ENCODE data around the gene PLA2G1B.

PLA2G1B gene

DNA sequence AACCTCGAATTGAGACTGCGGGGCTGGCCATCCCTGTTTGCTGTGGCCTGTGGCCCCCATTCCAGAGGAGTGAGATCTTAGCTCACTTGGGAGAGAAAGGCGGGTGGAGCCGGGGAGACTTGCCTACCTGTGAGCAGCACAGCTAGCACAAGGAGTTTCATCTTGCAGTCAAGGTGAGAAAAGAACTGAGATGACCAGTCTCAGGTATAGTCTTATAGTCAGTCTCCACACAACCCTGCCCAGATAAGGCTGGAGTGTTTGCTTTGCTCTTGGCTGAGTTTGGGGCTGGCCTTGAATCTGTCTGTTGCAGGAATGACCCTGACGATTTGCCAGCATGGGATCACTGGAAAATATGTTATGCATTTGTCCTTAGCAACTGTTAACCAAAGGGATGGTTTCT is at the start of gene PLA2G1B:
Gene PLA2G1B (minus strand): TSS at position 187 of the 400 bp plus-strand sequence. CDS start 26 bp downstream, at position 161.
- DNase-seq, result no peak

DNA sequence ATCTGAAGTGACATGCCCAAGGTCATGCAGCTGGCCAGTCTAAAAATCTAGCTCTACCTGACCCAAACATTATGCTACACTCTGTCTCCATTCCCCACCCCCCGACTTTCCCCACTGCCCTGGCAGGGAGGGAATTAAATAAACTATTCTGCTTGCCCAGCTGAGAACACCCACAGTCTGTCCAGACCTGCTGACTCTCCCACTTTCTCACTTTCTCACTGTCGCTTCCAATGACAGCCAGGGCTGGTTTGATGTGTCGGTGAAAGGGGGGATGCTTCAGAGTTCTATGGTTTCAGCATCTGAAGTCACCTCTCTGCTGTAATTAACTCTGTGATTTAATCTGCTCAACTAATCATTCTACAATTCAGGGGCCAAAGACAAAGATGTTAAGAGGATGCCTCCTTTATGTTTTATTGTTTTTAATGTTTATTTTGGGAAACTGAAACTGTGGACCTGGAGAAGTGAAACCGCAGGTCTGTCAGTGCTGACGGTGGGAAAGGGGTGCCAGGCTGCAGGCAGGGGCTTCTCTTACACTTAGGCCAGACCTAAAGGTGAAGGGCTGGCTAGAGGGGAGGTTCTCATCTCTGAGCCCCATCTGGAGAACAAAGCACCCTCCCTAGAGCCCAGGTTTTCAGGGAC is 49.5 kb upstream of the PLA2G1B start:
- no peak for DNase-seq

DNA sequence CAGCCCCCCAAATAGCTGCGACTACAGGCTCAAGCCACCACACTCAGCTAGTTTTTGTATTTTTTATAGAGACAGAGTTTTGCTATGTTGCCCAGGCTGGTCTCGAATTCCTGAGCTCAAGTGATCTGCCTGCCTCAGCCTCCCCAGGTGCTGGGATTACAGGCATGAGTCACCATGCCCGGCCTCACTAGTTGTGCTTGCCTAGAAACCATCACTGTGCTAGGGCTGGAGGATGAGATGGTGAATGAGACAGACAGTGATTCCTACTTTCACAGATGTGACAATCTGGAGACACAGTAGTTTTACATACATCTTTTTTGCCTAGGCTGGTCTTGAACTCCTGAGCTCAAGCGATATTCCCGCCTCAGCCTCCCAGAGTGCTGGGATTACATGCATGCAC is 48.8 kb upstream of the PLA2G1B start:
- no peak for DNase-seq

DNA sequence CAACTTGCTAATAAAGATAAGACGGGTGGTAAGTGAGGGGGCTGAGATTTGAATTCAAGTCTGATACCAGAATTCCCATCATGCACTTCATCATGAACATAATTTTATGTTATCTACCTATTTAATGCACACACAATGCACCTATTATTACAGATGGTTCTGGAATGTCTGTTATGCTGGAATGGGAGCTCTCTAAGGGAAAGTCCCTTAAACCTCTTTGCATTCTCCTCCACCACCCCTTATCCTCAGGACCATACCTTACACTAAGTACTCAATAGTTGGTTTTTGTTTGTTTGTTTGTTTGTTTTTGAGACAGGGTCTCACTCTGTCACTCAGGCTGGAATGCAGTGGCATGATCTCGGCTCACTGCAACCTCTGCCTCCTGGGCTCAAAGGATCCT is 48.4 kb upstream of the PLA2G1B start:
- no peak for DNase-seq

DNA sequence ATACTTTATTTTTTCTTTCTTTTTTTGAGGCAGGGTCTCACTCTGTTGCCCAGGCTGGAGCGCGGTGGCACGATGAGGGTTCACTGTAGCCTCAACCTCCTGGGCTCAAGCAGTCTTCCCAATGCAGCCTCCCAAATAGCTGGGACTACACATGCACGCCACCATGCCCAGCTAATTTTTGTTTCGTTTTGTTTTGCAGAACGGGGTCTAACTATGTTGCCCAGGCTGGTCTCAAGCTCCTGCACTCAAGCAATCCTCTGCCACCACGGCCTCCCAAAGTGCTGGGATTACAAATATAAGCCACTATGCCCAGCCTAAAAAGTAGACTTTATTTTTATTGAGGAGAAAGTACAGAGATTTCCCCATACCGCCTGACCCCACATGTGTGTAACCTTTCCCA is 46.1 kb upstream of the PLA2G1B start:
- DNase-seq, result no peak

DNA sequence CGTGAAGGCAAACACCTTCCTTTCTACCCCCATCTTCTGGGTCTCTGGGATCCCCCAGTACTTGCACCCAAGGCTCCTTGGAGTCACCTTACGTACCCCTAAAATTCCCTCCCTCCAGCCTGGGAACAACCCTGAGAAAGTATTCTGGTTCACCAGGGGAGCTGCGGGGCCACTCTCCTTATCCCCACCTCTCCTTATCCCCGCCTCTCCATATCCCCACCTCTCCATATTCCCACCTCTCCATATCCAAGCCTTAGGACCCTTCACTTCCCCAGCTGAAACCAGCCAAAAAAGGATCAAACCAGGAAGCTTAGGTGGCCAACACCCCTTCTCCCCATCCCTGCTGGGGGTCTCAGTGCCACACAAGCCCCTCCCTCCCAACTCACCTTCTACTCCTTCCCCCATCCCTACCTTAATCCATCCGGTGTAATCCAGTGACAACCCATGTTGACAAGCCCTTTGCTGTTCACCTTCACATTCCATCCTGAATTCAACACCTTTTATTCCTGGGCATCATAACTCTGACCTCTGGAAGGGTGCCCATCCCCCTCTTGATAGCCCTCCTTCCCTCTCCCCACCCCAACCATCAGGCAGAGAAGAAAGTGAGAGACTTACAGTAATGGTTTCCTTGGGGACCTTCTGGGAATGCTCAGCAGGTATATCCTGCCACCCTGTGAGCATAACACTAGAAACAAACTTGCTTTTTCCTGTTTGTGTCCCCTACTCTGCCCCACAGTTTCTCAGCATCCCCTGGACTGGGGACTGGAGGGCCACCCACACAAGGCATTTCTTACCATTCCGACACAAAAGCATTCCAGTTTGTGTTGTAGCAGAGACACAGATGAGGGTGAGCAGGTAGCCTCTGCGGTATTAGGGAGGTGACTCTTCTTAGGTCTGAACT is 43.0 kb upstream of the PLA2G1B start:
- no peak for DNase-seq

DNA sequence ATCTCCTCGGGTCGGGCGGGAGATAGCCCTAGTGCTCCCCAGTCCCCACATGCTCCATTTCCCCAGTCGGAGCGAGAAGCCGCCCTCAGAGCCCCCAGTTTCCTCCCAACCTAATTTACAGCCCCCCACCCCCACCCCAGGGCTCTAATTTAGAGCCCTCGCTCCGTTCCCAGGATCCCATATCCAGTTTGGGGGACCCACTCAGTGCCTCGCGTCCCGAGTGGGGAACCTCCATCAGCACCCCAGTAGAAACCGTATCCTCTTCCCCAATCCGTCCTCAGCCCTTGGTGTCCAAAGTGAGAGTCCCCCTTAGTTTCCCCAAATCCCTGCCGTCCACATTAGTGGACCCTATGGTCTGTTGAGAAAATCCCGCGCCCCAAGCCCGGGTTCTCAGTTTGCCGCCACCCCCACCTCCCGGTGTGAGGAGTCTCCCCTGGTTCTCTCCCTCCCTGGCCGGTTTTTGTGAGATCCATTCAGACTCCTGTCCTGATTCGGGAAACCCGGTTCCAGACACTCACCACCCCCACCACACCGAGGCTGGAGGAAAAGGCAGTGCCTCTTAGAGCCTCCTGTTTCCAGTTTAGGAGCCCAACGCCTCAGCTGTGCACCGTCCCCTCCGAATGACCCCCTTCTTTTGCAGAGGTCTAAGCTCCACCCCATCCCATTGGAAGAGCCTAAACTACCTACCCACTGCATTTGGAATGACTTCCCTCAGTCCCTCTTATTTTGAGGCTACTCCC is 42.2 kb upstream of the PLA2G1B start:
- DNase-seq, result no peak

DNA sequence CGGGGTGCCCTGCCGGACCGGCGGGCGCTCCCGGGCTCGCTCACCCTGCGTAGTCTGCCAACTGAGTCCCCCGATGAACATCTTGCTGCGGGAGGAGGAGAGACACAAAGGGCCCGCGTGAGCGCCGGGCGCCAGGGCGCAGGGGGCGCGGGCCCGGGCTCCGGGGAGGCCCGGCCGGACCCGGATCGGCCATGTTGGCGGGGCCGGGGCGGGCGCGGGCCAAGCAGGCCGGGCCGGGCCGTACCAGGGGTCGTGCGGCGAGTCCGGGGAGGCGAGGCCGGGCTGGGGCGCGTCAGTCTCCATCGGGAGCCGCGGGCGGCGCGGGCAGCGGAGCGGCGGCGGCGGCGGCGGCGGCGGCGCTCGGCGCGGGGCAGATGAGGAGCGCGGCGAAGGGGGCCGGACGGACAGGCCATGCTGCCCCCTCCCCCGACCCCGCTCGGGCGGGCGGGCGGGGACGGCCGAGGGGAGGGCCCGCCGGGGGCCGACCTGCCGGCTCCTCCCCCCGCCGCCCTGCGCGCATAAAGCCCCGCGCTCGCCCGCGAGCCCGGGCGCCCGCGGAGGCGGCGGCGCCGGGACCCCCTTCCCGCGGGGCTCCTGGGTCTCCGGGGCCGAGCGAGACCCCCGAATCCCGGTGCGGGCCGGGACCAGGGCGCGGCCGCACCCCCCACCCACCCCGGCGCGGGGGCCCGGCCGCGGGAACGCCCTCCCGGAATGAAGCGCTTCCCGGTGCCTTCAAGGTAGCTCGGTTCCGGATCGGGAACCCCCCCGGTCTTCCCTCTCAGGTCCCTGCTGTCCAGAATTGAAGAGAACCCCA is 41.4 kb upstream of the PLA2G1B start, which contains the start of gene MSI1:
Gene MSI1 (minus strand): TSS at position 376 of the 814 bp plus-strand sequence. CDS start 73 bp downstream, at position 303.
- DNase-seq, result no peak

DNA sequence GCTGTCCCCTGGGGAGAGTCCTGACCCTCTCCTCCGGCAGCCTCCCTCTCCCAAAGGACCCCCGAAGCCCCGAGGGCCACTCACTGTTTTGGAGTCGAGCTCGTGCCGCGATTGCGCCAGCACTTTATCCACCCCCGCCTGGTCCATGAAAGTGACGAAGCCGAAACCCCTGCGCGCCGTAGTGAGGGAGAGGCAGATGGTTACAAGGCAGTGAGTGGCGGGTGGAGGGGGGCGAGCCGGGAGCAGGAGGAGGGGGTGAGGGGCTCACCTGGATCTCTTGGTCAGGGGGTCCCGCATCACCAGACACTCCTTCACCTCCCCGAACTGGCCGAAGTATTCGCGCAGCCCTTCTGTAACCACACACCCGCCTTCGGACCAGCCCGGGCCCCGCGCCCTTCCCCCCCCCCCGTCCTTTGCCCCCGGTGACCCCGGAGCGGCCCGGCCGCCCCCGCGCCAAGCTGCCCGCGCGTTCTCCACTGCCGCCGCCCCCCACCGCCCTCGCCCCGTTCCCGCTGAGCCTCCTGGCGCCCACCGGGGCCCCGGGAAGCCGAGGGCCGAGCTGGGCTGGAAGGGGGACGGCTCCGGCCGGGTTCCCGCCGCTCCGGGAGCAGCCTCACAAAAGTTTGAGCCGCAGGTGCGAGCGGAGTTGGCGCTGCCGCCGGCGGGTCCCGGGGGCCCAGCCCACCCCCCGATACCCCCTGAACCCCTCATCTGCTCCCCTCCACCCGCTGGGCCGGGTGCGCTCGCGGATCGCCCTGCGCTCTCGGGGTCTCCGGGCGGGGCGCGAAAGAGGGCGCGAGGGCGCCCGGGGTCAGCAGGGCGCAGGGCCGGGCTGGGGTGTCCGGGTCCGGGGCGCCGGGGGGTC is 40.6 kb upstream of the PLA2G1B start:
- DNase-seq, result peak; percentile 27 to 43

DNA sequence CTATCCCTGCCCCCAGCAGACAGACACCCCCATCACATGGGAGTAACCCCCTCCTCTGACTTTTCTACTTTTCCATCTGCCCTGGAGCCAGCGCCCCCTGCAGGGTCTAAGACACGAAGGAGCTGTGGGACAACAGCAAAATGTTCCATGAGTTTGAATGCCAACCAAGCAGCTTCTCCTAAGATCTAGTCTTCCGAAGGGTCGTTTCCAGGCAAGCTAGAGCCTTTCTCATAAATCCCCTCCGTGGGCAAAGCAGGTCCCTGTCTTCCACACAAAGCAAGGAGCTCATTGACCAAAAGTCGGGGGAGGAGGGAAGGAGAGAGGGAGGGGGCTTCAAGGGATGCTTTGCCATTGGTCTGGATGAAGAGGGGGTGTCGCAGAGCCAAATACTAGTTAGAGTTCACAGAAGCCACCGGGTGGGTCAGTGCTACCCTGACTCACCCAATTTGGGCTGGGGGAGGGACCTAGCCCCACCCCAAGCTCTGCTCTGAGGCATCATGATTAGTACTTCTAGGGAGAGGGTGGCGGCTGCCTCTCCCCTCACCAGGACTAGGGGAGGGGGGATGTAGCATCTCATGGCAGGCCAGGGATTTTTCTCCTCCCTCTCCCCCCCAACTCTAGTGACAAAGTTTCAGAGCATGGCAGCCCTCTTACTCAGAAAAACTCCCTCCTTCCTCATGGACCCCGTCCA is 39.8 kb upstream of the PLA2G1B start:
- no peak for DNase-seq

DNA sequence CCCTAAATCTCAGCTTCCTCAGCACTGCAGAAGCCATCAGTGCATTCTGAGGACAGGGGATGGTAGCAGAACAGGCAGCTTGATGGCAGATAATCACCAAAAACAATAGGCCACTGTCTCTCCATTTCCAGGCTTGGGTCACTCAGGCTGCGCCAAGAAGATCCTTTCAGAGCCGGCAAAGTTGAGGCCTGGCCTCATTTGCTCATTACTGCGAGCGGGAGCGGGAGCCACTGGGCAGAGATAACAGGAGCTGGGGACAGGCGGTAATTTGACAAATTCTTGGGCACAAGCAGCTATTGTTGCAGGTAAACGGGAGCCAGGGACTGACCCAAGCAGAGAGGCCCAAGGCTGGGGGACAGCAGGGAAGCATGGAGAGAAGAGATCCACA is 39.3 kb upstream of the PLA2G1B start:
- DNase-seq, result no peak

DNA sequence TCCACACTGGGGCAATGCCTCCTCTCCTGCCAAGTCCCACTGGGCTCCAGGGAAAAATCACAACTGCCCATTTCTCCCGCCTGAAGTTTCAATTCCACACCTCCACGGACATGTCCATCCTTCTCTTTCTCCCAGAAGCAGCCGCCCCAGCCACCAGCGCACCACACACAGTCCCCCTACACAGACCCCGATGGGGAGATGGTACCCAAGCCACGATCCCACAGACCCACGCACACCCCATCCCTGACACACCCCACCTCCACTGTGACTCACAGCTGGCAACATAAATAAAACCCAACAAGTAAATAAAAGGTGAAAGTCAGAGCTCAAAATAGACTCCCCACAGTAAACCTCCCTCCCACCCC is 38.7 kb upstream of the PLA2G1B start:
- DNase-seq, result no peak

DNA sequence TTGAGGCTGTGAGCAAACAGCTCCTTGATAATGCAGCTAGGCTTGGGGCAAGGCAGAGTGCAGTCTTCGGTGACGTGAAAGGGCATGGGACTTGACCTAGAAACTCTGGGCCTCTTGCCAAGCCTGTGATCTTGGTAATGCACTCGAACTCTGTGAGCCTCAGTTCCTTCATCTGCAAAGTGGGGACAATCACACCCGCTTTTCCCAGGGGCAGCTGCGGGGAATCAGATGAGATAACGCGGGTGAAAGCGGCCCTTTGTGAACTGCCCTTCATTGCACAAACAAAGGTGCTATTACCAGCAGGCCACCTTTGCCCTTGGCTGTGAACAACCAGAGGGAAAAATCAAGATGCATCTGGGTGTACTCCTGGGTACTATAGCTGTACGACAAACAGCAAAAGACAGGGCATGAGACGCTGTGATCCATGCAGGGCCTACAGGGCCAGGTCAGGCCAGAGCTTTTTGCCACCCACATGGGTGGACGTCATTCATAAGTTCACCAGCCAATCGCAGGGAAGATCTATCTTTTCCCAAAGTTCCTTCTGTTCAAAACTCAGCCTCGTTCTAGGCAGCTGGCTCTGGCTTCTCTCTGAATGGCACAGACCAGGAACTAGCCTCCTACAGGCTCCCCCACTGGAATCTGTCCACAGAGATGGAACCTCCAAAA is 38.2 kb upstream of the PLA2G1B start:
- no peak for DNase-seq

DNA sequence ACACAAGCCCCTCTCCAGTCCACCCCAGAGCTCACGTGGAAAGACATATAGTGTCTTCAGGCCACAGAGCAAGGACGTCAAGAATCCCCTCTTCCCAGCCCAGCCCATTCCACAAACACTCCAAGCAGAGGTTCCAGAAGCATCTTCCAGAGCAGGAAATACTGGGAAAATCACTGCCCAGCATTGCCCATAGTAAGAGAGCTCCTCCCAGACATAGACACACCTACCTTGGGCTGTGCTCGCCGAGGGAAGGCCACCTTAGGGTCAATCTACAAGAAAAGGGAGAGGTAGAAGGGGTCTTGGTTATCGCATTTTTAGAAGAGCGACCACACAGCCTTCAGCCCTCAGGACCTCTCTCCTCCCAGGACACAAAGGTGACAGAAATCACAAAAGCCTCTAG is 36.9 kb upstream of the PLA2G1B start:
- no peak for DNase-seq

DNA sequence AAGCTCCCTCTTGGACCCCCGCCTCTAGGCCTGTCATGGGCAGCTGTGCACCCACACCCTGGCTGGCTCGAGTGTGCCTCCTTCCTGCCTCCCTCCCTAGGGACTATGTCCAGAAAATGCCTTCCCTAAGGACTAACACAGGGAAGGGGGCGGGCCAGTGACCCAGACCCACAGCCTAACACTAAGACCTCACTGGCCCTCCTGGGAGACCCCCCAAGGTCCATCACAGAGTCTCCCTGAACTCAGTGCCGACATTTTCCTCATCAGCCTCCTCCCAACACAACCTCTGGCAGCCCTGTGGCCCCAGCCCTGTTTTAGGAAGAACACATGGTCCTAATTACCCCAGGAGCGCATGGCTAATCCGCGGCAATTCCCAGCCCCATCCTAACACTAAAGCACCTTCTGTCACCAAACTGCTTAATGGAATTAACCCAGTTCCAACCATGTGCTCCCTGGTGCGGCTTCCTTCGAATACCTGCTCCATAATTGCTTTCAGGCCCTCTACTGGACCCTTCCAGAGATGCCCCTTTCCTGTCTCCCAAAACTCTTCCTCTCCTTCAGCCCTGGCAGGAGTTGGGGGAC is 35.8 kb upstream of the PLA2G1B start:
- no peak for DNase-seq

DNA sequence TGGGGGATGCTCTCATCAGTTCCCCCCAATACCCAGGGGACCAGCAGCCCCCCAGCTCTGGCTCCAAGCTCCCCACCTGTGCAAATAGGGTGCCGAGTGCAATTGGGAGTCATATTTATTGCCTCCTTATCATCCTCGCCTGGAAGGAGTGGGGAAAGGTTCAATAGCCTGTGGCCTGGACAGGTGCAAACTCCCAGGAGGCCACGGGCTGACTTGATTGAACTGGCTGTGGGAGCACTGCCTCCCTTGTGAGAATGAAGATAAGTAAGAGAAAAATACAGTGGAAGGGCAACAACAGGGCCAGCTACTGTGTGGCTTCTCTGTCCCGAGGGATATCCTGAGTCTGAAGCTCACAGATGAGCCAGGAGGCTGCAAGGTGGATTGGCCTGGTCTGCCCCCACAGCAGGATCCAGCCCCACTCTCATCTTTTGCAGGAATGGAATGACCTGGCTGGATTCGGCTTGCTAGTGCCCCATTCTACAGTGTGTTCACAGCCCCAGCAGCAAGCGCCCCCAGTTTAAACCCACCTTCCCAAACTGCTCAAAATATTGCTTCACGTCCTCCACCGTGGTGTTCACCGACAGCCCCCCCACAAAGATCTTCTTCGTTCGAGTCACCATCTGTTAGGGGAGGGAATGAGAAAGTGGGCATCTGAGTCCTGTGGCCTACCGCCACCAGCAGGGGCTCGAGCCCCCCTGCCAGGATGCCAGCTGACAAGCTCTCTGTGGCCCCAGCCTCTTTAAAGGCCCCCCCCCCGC is 35.1 kb upstream of the PLA2G1B start:
- DNase-seq, result no peak

DNA sequence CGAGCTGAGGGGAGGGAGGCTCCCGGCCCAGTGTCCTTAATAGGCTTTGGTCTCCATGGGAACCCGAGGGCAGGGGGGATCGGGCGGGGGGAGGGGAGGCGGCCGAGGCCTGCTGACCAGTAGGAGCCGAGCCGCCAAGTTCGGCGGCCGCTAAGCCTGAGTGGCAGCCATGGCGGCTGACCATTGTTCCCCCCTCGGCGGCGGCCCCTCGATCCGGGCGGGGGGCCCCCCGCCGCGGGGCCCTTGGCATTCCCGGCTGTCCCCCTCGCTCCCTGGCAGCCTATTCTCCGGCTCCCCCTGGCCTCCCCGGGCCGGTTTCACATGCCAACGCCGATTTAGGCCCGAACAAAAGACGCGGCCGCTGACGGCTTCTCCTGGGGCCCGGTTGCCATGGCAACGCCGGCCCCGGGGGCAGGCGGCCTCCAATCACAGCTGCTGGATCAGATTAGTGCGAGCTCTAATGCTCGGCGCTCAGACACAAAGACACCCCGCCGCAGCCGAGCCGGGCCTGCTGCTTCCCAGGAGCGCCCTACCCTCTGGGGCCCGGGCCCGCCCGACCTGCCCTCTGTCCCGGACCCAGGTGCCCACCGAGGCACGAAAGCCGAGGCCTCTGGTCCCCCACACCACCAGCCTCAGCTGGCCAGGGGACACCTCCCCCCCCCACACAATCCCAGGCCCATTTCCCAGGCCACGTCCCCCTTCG is 34.1 kb upstream of the PLA2G1B start:
- DNase-seq, result no peak

DNA sequence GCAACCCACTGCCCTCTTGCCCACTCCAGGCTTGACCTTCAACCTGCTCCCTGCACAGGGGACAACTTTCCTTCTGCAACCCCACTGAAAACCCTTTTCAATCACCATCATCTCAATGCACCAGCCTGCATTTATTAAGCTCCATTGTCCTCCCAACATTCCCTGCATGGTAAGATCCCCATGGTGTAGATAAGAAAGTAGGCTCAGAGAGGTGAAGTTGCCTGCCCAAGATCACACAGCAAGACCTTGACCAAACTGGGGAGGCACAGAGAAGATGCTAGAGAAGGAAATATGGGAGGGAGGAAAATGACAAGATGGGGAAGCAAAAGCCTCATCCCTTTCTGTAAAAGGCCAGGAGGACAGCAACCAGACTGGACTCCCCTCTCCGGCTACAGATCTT is 31.5 kb upstream of the PLA2G1B start:
- no peak for DNase-seq
